Calu3 (cell line): ENCODE measurements around the gene DGKG. TPM values are rescaled to one million over a fixed set of nuclear protein-coding genes. Genes with fewer than 3 reads are reported as not detected.

Source experiments
- BruUV-seq: library from RNA; stranded (reverse); fragments of 400-500 nt; replicated peaks from 2 replicates; lab custom pipeline; 2021; lab: Mats Ljungman, UMichigan
- CTCF ChIA-PET: fragments of 300-600 bp; sonication (Branson Sonifier 250); formaldehyde crosslinking; loops from one replicate; lab custom pipeline; 2022; ENCODE audit warnings: antibody characterized with exemption; lab: Charles Lee
- DNase-seq: peaks from one replicate; pipeline ENCODE4 v3.0.0; 2022
- H3K27ac Mint-ChIP-seq: one replicate; pipeline ENCODE4 v1.8.0; 2022; ENCODE audit warnings: mixed read lengths; ENCODE audit not compliant: unreplicated experiment
- H3K27me3 Mint-ChIP-seq: one replicate; pipeline ENCODE4 v1.8.0; 2022; ENCODE audit warnings: mixed read lengths; ENCODE audit not compliant: unreplicated experiment
- H3K36me3 Mint-ChIP-seq: one replicate; pipeline ENCODE4 v1.8.0; 2022; ENCODE audit warnings: mild to moderate bottlenecking, moderate library complexity, mixed read lengths; ENCODE audit not compliant: insufficient read depth, unreplicated experiment
- H3K4me1 Mint-ChIP-seq: one replicate; pipeline ENCODE4 v1.8.0; 2022; ENCODE audit warnings: mild to moderate bottlenecking, low read depth, mixed read lengths; ENCODE audit not compliant: unreplicated experiment
- H3K4me3 Mint-ChIP-seq: one replicate; pipeline ENCODE4 v1.8.0; 2022; ENCODE audit warnings: mild to moderate bottlenecking, low read depth, moderate library complexity, mixed read lengths; ENCODE audit not compliant: unreplicated experiment
- H3K9me3 Mint-ChIP-seq: one replicate; pipeline ENCODE4 v1.8.0; 2022; ENCODE audit warnings: low read depth, mixed read lengths; ENCODE audit not compliant: unreplicated experiment
- intact Hi-C: fragments of 100-400 bp; cut with micrococcal nuclease; formaldehyde crosslinking; loops from one replicate; pipeline ENCODE4 v1.10.0; 2022; ENCODE audit not compliant: unreplicated experiment
- total RNA-seq: library from RNA; stranded (reverse); gene quantifications from 2 replicates; pipeline ENCODE4 v1.2.3, GENCODE V29; 2022
- TF ChIP-seq, protein P1 (sequence below): fragments of 200-600 bp; IDR thresholded peaks from one replicate; pipeline ENCODE4 v1.8.0; 2022; ENCODE audit warnings: antibody characterized with exemption; ENCODE audit not compliant: unreplicated experiment

DGKG gene
- total RNA-seq, 1 experiment from 2014 or later: 5.7 TPM

DNA sequence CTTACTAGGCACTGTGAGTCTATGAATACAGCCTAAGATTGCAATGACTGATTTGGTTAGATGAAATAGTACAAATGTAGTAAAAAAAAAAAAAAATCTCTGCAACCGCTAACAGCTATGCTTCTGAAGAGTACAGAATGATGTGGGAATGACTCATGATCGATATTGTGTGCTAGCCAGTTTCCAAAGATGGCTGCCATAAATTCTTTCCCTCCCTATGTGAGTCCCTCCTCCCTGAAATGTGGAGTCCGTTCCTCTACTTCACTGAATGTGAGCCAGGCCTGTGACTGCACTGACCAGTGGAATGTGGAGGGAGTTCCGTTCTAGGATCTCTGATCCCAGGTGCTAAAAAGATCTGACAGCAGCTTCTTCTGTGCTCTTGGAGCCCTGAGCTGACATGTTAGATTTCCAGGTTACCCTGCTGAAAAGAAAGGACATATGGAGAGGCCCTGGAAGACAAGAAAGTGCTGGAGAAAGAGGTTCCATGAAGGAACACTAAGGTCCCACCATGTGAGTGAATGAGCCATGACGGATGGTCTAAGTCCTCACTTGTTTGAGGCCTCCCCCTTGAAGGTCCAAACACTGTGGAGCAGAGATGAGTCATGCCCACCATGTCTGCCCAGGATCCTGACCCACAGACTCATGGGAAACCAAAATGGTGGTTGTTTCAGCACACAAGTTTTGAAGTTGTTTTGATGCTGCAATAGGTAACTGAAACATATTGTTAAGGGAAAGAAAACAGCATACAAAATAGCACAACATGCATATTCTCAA, 46.3 kb downstream of the DGKG start:
- Mint-ChIP-seq H3K4me1 (no peaks in the 10 kb centered on the region), H3K4me3 (no peak overlapping the region), H3K27ac (no peak overlapping the region), H3K27me3 (peaks cover 58% of the 10 kb centered on the region), H3K9me3 (no peaks in the 10 kb centered on the region), H3K36me3 (no peaks in the 10 kb centered on the region)
- DNase-seq: no peak
- TF ChIP-seq, protein P1, sequence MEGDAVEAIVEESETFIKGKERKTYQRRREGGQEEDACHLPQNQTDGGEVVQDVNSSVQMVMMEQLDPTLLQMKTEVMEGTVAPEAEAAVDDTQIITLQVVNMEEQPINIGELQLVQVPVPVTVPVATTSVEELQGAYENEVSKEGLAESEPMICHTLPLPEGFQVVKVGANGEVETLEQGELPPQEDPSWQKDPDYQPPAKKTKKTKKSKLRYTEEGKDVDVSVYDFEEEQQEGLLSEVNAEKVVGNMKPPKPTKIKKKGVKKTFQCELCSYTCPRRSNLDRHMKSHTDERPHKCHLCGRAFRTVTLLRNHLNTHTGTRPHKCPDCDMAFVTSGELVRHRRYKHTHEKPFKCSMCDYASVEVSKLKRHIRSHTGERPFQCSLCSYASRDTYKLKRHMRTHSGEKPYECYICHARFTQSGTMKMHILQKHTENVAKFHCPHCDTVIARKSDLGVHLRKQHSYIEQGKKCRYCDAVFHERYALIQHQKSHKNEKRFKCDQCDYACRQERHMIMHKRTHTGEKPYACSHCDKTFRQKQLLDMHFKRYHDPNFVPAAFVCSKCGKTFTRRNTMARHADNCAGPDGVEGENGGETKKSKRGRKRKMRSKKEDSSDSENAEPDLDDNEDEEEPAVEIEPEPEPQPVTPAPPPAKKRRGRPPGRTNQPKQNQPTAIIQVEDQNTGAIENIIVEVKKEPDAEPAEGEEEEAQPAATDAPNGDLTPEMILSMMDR: no peak
- CTCF ChIA-PET: no interaction called here
- intact Hi-C loops: no loop called here
- no TSS peak for BruUV-seq

DNA sequence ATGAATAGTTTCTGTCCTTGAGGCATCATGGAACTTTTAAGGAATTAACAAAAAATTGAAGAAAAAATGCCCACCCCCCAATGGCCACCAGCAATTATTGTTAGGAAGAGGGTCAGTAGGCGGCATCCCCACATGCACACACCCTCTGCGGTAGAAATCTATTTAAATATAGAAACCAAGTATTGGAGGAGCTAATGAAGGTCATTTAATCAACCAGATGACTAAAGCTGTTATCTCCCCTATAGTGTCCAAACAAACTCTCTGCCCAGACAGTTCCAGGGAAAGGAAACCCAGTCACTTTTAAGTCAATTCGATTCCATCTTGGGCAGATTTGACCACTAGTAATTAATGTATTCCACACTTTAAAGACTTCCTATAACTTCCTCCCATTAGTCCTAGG, 47.1 kb downstream of the DGKG start:
- TF ChIP-seq, protein P1: no peak
- Mint-ChIP-seq H3K27me3 (peaks cover 53% of the 10 kb centered on the region), H3K9me3 (no peaks in the 10 kb centered on the region), H3K36me3 (no peaks in the 10 kb centered on the region), H3K4me3 (no peak overlapping the region), H3K4me1 (no peaks in the 10 kb centered on the region), H3K27ac (no peak overlapping the region)
- DNase-seq: no peak
- BruUV-seq: no TSS peak
- intact Hi-C loops: no loop called here
- CTCF ChIA-PET: no interaction called here

DNA sequence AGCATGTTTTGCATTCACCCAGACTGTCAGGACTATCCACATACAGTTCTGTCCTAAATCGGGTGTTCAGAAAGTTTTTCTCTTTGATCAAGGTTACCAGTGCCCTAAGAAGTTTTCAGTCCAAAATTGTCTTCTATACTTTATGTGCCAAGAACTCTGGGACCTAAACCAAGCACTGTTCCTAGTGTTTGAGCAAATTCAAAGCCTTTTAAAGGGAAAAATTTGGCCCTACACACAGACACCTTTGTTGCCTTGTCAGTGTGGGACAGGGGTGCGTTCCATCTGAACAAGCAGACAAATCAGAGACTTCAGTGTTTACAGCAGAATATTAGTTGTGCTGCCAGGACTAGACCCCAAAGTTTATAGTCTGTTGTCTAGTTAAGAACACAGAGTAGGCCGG, 50.6 kb downstream of the DGKG start:
- peaks cover 32% of the 10 kb centered on the region for H3K27me3 Mint-ChIP-seq
- CTCF ChIA-PET: interaction anchor here (0.5 to 0.6 kb wide), 2 partner anchors 299 to 562 kb away, joined by 3 to 4 read pairs; no protein-coding TSS in a partner anchor
- intact Hi-C loops: no loop called here
- H3K27ac Mint-ChIP-seq: no peak overlapping the region
- no peaks in the 10 kb centered on the region for H3K36me3 Mint-ChIP-seq
- H3K9me3 Mint-ChIP-seq: no peaks in the 10 kb centered on the region
- no peaks in the 10 kb centered on the region for H3K4me1 Mint-ChIP-seq
- H3K4me3 Mint-ChIP-seq: no peak overlapping the region
- TF ChIP-seq, protein P1: no peak
- DNase-seq: no peak
- no TSS peak for BruUV-seq

DNA sequence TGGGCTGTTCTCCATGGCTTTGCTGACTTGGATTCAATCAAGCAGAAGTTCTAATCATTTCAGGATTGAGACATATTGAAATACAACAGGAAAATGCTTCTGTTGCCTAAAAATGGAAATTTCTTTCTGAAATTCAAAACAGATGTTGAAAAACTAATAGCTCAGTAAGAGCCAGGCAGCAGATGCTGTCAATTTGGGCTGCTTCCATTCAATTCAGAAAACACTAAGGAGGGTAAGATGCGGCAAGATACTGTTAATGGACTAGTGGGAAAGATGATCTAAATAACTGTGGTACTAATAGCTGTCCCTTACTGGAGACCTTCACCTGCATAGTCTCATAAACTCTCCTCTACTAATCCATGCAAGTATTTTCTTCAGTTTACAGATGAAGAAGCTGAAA, 53.5 kb downstream of the DGKG start:
- Mint-ChIP-seq H3K36me3 (no peaks in the 10 kb centered on the region), H3K27ac (no peak overlapping the region), H3K4me3 (no peak overlapping the region), H3K9me3 (no peaks in the 10 kb centered on the region), H3K4me1 (no peaks in the 10 kb centered on the region), H3K27me3 (peaks cover 24% of the 10 kb centered on the region)
- CTCF ChIA-PET: interaction anchor here (0.6 to 1.1 kb wide), 3 partner anchors 14 to 765 kb away, joined by 3 to 6 read pairs (median 3); no protein-coding TSS in a partner anchor
- intact Hi-C loops: no loop called here
- no peak for DNase-seq
- TF ChIP-seq, protein P1: no peak
- no TSS peak for BruUV-seq
